AG04450 (cell line): ENCODE measurements around the gene DNMT3B. TPM values are rescaled to one million over a fixed set of nuclear protein-coding genes. Genes with fewer than 3 reads are reported as not detected.
"Not testable (repeated sequence)": the region's sequence is repeated elsewhere in the genome, so short reads cannot be mapped to it uniquely, and the experiment has no call there.

Experiments
- CTCF ChIA-PET: fragments of 300-600, 350-600 bp; formaldehyde crosslinking; extraction: SDS; loops from one replicate; lab custom pipeline; 2022; ENCODE audit warnings: antibody characterized with exemption, inconsistent platforms; lab: Charles Lee
- POLR2A ChIA-PET: fragments of 350-600 bp; formaldehyde crosslinking; extraction: SDS; loops from one replicate; lab custom pipeline; 2021; ENCODE audit warnings: antibody characterized with exemption, inconsistent platforms; lab: Yijun Ruan, JAX
- DNase-seq: peaks from one replicate; pipeline ENCODE4 v3.0.0-alpha.2; 2011; ENCODE audit warnings: low read depth, low spot score
- H3K27ac ChIP-seq: one replicate; pipeline ENCODE4 v1.5.1; 2012; ENCODE audit warnings: low read depth, low read length, control low read depth
- H3K27me3 ChIP-seq: one replicate; pipeline ENCODE4 v1.6.0; 2012; ENCODE audit warnings: low read length; ENCODE audit not compliant: control insufficient read depth, insufficient read depth
- H3K4me3 ChIP-seq: 2 replicates; pipeline ENCODE4 v1.5.1; 2011; ENCODE audit warnings: mild to moderate bottlenecking, low read depth, low read length, control low read depth
- H3K9me3 ChIP-seq: 2 replicates; pipeline ENCODE4 v1.5.1; 2012; ENCODE audit warnings: low read length; ENCODE audit not compliant: control insufficient read depth, insufficient read depth
- polyA minus RNA-seq: library from RNA; depleted of rRNA, polyadenylated mRNA; stranded (reverse); fragments of >200 nt; gene quantifications from 2 replicates; pipeline ENCODE4 v1.2.3, GENCODE V29; 2011; rRNA and poly(A)+ RNA removed
- polyA plus RNA-seq: library from polyadenylated mRNA; depleted of rRNA; stranded (reverse); fragments of >200 nt; gene quantifications from 2 replicates; pipeline ENCODE4 v1.2.3, GENCODE V29; 2011; rRNA removed
- TF ChIP-seq, protein P1 (sequence below): IDR thresholded peaks from 2 replicates; pipeline ENCODE4 v1.5.1; 2011; ENCODE audit warnings: low read depth, low read length, control low read depth, inconsistent platforms

Gene DNMT3B
- 1.8 and 1.9 TPM in 2 replicates for polyA plus RNA-seq
- polyA minus RNA-seq, result 2.5 and 2.9 TPM in 2 replicates

DNA sequence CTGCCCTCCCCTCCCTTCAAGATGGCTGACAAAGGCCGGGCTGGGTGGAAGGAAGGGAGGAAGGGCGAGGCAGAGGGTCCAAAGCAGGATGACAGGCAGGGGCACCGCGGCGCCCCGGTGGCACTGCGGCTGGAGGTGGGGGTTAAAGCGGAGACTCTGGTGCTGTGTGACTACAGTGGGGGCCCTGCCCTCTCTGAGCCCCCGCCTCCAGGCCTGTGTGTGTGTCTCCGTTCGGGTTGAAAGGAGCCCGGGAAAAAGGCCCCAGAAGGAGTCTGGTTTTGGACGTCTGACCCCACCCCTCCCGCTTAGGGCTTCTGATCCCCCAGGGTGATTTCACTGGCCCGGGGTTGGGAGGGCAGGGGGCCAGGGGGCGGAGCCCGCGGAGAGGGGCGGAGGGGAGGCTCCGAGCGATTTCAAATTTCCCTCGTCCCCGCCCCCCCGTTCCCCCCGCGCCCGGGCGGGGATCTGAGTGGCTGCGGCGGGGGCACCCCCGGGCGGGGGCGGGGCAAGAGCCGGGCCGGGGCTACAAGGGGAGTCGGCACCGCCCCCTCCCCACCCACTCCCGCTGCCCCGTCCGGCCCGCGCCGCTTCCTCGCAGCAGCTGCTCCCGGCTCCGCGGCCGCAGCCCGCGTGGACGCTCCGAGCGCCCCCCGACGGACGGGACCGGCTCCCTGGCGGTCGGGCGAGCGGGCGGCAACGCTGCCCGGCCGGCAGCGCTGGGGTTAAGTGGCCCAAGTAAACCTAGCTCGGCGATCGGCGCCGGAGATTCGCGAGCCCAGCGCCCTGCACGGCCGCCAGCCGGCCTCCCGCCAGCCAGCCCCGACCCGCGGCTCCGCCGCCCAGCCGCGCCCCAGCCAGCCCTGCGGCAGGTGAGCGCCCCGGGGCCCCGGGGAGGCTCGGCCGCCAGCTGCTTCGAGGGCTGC, at the start of gene DNMT3B:
TSS of gene DNMT3B (plus strand) at position 555 of the 923 bp plus-strand sequence. CDS start 17,939 bp downstream, outside the sequence.
- ChIA-PET CTCF (interaction anchor here (0.5 to 3.4 kb wide), 5 partner anchors 16 to 88 kb away, joined by 3 to 32 read pairs (median 3); partner anchors contain the start of gene C20orf203), POLR2A (interaction anchor here (0.6 to 1.9 kb wide), 4 partner anchors 19 to 198 kb away, joined by 3 to 8 read pairs (median 4); partner anchors contain the start of gene COMMD7)
- Histone ChIP-seq H3K4me3 (peak within 1 kb of the TSS; percentile 84), H3K9me3 (no peaks in the 10 kb centered on the region), H3K27ac (no peak within 1 kb of the TSS), H3K27me3 (no peaks in the 10 kb centered on the region)
- TF ChIP-seq, protein P1, sequence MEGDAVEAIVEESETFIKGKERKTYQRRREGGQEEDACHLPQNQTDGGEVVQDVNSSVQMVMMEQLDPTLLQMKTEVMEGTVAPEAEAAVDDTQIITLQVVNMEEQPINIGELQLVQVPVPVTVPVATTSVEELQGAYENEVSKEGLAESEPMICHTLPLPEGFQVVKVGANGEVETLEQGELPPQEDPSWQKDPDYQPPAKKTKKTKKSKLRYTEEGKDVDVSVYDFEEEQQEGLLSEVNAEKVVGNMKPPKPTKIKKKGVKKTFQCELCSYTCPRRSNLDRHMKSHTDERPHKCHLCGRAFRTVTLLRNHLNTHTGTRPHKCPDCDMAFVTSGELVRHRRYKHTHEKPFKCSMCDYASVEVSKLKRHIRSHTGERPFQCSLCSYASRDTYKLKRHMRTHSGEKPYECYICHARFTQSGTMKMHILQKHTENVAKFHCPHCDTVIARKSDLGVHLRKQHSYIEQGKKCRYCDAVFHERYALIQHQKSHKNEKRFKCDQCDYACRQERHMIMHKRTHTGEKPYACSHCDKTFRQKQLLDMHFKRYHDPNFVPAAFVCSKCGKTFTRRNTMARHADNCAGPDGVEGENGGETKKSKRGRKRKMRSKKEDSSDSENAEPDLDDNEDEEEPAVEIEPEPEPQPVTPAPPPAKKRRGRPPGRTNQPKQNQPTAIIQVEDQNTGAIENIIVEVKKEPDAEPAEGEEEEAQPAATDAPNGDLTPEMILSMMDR, result 0 out of 2 replicates have a peak, but pooled peaks have one; percentile 11
- DNase-seq, result peak; percentile 34

DNA sequence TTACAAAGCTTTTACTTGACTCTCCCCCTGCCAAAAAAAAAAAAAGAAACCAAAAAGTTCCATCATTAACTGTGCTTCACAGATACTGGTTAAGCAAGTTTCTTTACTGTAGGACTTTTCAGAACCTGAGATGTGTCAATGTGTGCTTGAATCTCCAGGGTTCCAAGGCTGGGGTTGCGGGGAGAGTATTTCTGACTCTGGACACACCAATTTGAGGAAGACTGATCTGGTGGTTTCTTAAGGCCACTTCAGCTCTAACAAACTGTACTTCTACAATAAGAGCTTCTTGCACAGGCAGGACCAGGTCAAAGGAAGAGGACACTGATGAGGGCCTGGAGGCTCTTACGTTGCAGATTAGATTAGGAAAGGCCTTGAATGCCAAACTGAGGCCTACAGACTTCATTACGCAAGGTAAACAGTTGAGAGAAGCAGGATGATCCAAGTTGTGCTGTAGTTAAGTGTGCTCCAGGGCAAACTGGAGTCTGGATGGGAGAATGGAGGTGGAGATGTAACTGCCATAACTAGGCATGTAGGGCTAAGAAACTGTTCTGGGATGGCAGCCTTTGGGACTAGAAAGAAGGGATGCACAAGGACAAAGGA, 43.3 kb upstream of the DNMT3B start:
- POLR2A ChIA-PET, result interaction anchor here (0.7 kb wide), 1 partner anchor 771 kb away, joined by 3 read pairs; the partner anchor contains the start of gene CBFA2T2
- CTCF ChIA-PET, result no interaction called here

DNA sequence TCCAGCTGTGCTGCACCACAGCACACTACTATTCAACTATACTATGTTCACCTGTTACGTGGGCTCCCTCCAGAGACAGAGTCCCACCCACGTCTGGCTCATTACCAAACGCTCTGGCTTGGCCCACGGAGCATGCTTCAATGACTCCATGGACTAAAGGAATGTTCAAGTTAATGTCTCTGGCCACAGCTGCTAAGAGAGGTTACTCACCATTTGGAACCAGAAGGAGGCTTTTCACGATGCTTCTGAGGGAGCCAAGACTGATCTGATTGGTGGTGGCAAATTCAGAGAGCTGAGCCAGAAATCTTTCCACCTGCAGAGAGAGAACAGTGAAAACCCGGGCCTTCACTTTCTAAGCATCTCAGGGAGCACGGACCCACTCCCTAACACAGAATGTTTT, 34.5 kb upstream of the DNMT3B start:
- no peak overlapping the region for H3K4me3 ChIP-seq
- no peaks in the 10 kb centered on the region for H3K27me3 ChIP-seq
- peak overlapping the region; percentile 34 for H3K27ac ChIP-seq
- H3K9me3 ChIP-seq, result no peaks in the 10 kb centered on the region
- TF ChIP-seq, protein P1, result no peak
- ChIA-PET POLR2A (interaction anchor here (1.1 kb wide), 1 partner anchor 16 kb away, joined by 4 read pairs; the partner anchor contains the start of gene COMMD7), CTCF (no interaction called here)
- DNase-seq, result peak; percentile 67

More for the DNA sequence above, 43.3 kb upstream of the DNMT3B start:
- no peaks in the 10 kb centered on the region for H3K9me3 ChIP-seq
- no peak overlapping the region for H3K4me3 ChIP-seq
- no peak for DNase-seq
- TF ChIP-seq, protein P1, result no peak
- H3K27me3 ChIP-seq, result no peaks in the 10 kb centered on the region
- H3K27ac ChIP-seq, result no peak overlapping the region

DNA sequence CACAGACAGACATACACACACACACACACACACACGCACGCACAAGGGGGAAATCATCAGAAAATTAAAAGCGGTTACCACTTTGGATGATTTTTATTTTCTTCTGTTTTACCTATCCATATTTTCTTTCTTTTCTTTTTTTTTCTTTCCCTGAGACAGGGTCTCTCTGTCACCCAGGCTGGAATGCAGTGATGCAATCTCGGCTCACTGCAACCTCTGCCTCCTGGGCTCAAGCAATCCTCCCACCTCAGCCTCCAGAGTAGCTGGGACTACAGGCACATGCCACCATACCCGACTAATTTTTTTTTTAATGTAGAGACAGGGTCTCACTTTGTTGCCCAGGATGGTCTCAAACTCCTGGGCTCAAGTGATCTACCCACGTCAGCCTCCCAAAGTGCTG, 33.8 kb upstream of the DNMT3B start:
- H3K27ac ChIP-seq, H3K4me3 ChIP-seq, H3K9me3 ChIP-seq, DNase-seq, H3K27me3 ChIP-seq, CTCF ChIA-PET: not testable (repeated sequence)
- POLR2A ChIA-PET, result interaction anchor here (1.1 kb wide), 1 partner anchor 15 kb away, joined by 4 read pairs; the partner anchor contains the start of gene COMMD7

DNA sequence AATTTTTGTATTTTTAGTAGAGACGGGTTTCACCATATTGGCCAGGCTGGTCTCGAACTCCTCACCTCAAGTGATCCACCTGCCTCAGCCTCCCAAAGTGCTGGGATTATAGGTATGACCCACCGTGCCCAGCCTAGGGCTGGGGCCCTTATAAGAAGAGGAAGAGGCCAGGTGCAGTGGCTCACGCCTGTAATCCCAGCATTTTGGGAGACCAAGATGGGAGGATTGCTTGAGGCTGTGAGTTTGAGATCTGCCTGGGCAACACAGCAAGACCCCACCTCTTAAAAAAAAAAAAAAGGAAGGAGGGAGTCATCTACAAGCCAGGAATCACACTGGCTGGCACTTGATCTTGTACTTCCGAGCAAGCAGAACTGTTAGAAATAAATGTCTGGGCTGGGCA, 32.9 kb upstream of the DNMT3B start:
- H3K9me3 ChIP-seq, H3K4me3 ChIP-seq, POLR2A ChIA-PET, CTCF ChIA-PET, DNase-seq, H3K27ac ChIP-seq, H3K27me3 ChIP-seq: not testable (repeated sequence)
